Activated T-helper 1 cell treated with Interleukin-2 at 50 U/mL for 16 hours (primary cell): ENCODE measurements around the gene PLA2G4D.

Experiments used
- DNase-seq: peaks from one replicate; pipeline ENCODE4 v3.0.0-alpha.2; 2020; ENCODE audit warnings: low read depth

The PLA2G4D gene

GRCh38 chr15:42050484-42051255 is 43.7 kb downstream of the PLA2G4D start:
- DNase-seq: no peak

- DNase-seq: no peak
Observed at GRCh38 chr15:42048821-42049200, 45.6 kb downstream of the PLA2G4D start.

GRCh38 chr15:42048080-42048820 is 46.1 kb downstream of the PLA2G4D start:
- no peak for DNase-seq

- no peak for DNase-seq
Observed at GRCh38 chr15:42046597-42046996, 47.8 kb downstream of the PLA2G4D start.

- DNase-seq: no peak
Observed at GRCh38 chr15:42045211-42045615, 49.1 kb downstream of the PLA2G4D start.

GRCh38 chr15:42042602-42043400 is 51.6 kb downstream of the PLA2G4D start:
- no peak for DNase-seq

- DNase-seq: no peak
Observed at GRCh38 chr15:42038401-42038800, 56.0 kb downstream of the PLA2G4D start.

- no peak for DNase-seq
Observed at GRCh38 chr15:42037656-42038055, 56.7 kb downstream of the PLA2G4D start.

GRCh38 chr15:42036966-42037365 is 57.4 kb downstream of the PLA2G4D start:
- no peak for DNase-seq

- no peak for DNase-seq
Observed at GRCh38 chr15:42036112-42036905, 58.1 kb downstream of the PLA2G4D start.

GRCh38 chr15:42035435-42035761 is 59.0 kb downstream of the PLA2G4D start:
- no peak for DNase-seq

- DNase-seq: no peak
Observed at GRCh38 chr15:42034628-42035434, 59.5 kb downstream of the PLA2G4D start.

- no peak for DNase-seq
Observed at GRCh38 chr15:42033214-42033873, 61.0 kb downstream of the PLA2G4D start.

GRCh38 chr15:42032376-42033213 is 61.8 kb downstream of the PLA2G4D start:
- DNase-seq: no peak

GRCh38 chr15:42031198-42031915 is 63.0 kb downstream of the PLA2G4D start:
- no peak for DNase-seq

- DNase-seq: no peak
Observed at GRCh38 chr15:42027521-42027920, 66.8 kb downstream of the PLA2G4D start.

- no peak for DNase-seq
Observed at GRCh38 chr15:42024303-42024702, 70.1 kb downstream of the PLA2G4D start.

GRCh38 chr15:42021593-42021992 is 72.8 kb downstream of the PLA2G4D start:
- no peak for DNase-seq

GRCh38 chr15:42020713-42021273 is 73.6 kb downstream of the PLA2G4D start, which contains the start of gene PLA2G4E:
Gene PLA2G4E (minus strand): TSS chr15:42021042. CDS start chr15:42021030, 12 bp downstream.
- no peak for DNase-seq
